ENCODE measurements around the gene EDEM3. TPM values are rescaled to one million over a fixed set of nuclear protein-coding genes. Genes with fewer than 3 reads are reported as not detected.

EDEM3 gene
- 14.7 and 14.8 TPM in 2 replicates for polyA plus RNA-seq (2013)

GRCh38 chr1:184754476-184755225, at the start of gene EDEM3:
Gene EDEM3, minus strand, starts transcription at chr1:184754858. Its CDS starts 212 bp downstream, at chr1:184754646.
- H3K36me3 ChIP-seq (ENCODE audit: control insufficient read depth in 1 of 2, insufficient read depth in 2 of 2, low read length in 2 of 2) = no peaks in the 10 kb centered on the region
- no peaks in the 10 kb centered on the region for H3K27me3 ChIP-seq (ENCODE audit: insufficient read depth, low read length)
- peak within 1 kb of the TSS; percentile 56 for H2BK120ac ChIP-seq (ENCODE audit: insufficient read depth, low read length, poor library complexity)
- peak within 1 kb of the TSS; percentile 74 for H3K18ac ChIP-seq (ENCODE audit: low read length)
- DNase-seq = peak; percentile 99
- H3K23ac ChIP-seq (ENCODE audit: low read length) = no peak within 1 kb of the TSS
- no peak within 1 kb of the TSS for H2AK5ac ChIP-seq (ENCODE audit: low read length)
- H3K4me1 ChIP-seq (ENCODE audit: control insufficient read depth in 1 of 2, insufficient read depth in 2 of 2, low read length in 2 of 2) = no peaks in the 10 kb centered on the region
- H2BK12ac ChIP-seq (ENCODE audit: low read length) = no peak within 1 kb of the TSS
- H4K8ac ChIP-seq (ENCODE audit: low read depth, low read length) = peak within 1 kb of the TSS; percentile 95
- H3K4me3 ChIP-seq (ENCODE audit: low read depth, low read length) = peak within 1 kb of the TSS; percentile 97
- peak within 1 kb of the TSS; percentile 65 for H3K14ac ChIP-seq (ENCODE audit: low read length)
- H2BK5ac ChIP-seq (ENCODE audit: low read depth, low read length, poor library complexity) = peak within 1 kb of the TSS; percentile 45
- no peaks in the 10 kb centered on the region for H3K9me3 ChIP-seq (ENCODE audit: insufficient read depth, low read depth, low read length)
- H4K12ac ChIP-seq (ENCODE audit: low read depth, low read length) = peak within 1 kb of the TSS; percentile 66
- peak within 1 kb of the TSS; percentile 81 for H2AFZ ChIP-seq (ENCODE audit: insufficient read depth, low read length, poor library complexity)
- H3K4me2 ChIP-seq (ENCODE audit: low read length) = peak within 1 kb of the TSS; percentile 98
- H3K79me1 ChIP-seq (ENCODE audit: low read length) = peaks cover 4% of the 10 kb centered on the region
- H4K91ac ChIP-seq (ENCODE audit: low read depth, low read length) = peak within 1 kb of the TSS; percentile 64
- WGBS (ENCODE audit: extremely low coverage, insufficient coverage, insufficient read length) = no CpG with 5 or more reads among the region's 76 CpGs
- H3K79me2 ChIP-seq (ENCODE audit: control insufficient read depth, insufficient read depth, low read length, poor library complexity) = peaks cover 3% of the 10 kb centered on the region
- peak within 1 kb of the TSS; percentile 56 for H3K4ac ChIP-seq (ENCODE audit: low read depth, low read length)
- H3K27ac ChIP-seq (ENCODE audit: low read depth, low read length) = peak within 1 kb of the TSS; percentile 80
- peak within 1 kb of the TSS; percentile 79 for H3K9ac ChIP-seq (ENCODE audit: low read length)

- Histone ChIP-seq H3K9ac (ENCODE audit: low read length) (no peak overlapping the region), H4K8ac (ENCODE audit: low read depth, low read length) (no peak overlapping the region), H3K23ac (ENCODE audit: low read length) (no peak overlapping the region), H3K4me2 (ENCODE audit: low read length) (no peak overlapping the region), H3K4me1 (ENCODE audit: control insufficient read depth in 1 of 2, insufficient read depth in 2 of 2, low read length in 2 of 2) (no peaks in the 10 kb centered on the region), H3K14ac (ENCODE audit: low read length) (no peak overlapping the region), H2BK5ac (ENCODE audit: low read depth, low read length, poor library complexity) (no peak overlapping the region), H2AFZ (ENCODE audit: insufficient read depth, low read length, poor library complexity) (no peak overlapping the region), H2BK12ac (ENCODE audit: low read length) (no peak overlapping the region), H3K79me2 (ENCODE audit: control insufficient read depth, insufficient read depth, low read length, poor library complexity) (no peaks in the 10 kb centered on the region), H3K9me3 (ENCODE audit: insufficient read depth, low read depth, low read length) (peaks cover 2% of the 10 kb centered on the region), H2AK5ac (ENCODE audit: low read length) (no peak overlapping the region), H4K12ac (ENCODE audit: low read depth, low read length) (no peak overlapping the region), H2BK120ac (ENCODE audit: insufficient read depth, low read length, poor library complexity) (no peak overlapping the region), H3K36me3 (ENCODE audit: control insufficient read depth in 1 of 2, insufficient read depth in 2 of 2, low read length in 2 of 2) (no peaks in the 10 kb centered on the region), H4K91ac (ENCODE audit: low read depth, low read length) (no peak overlapping the region), H3K18ac (ENCODE audit: low read length) (no peak overlapping the region), H3K79me1 (ENCODE audit: low read length) (no peaks in the 10 kb centered on the region), H3K4me3 (ENCODE audit: low read depth, low read length) (no peak overlapping the region), H3K4ac (ENCODE audit: low read depth, low read length) (no peak overlapping the region), H3K27me3 (ENCODE audit: insufficient read depth, low read length) (no peaks in the 10 kb centered on the region), H3K27ac (ENCODE audit: low read depth, low read length) (no peak overlapping the region)
- peak in 1 of 2 donors; percentile 21 for DNase-seq
- no CpG with 5 or more reads among the region's 3 CpGs for WGBS (ENCODE audit: extremely low coverage, insufficient coverage, insufficient read length)
These were observed 49.6 kb upstream of the EDEM3 start for GRCh38 chr1:184804220-184804619.

- no peak overlapping the region for H3K23ac ChIP-seq (ENCODE audit: low read length)
- no peak overlapping the region for H3K9ac ChIP-seq (ENCODE audit: low read length)
- H3K4me1 ChIP-seq (ENCODE audit: control insufficient read depth in 1 of 2, insufficient read depth in 2 of 2, low read length in 2 of 2) = no peaks in the 10 kb centered on the region
- DNase-seq = no peak
- no peak overlapping the region for H2AFZ ChIP-seq (ENCODE audit: insufficient read depth, low read length, poor library complexity)
- no peaks in the 10 kb centered on the region for H3K27me3 ChIP-seq (ENCODE audit: insufficient read depth, low read length)
- no peak overlapping the region for H3K4me3 ChIP-seq (ENCODE audit: low read depth, low read length)
- no peak overlapping the region for H2BK5ac ChIP-seq (ENCODE audit: low read depth, low read length, poor library complexity)
- H3K79me1 ChIP-seq (ENCODE audit: low read length) = no peaks in the 10 kb centered on the region
- H3K79me2 ChIP-seq (ENCODE audit: control insufficient read depth, insufficient read depth, low read length, poor library complexity) = no peaks in the 10 kb centered on the region
- peaks cover 2% of the 10 kb centered on the region for H3K9me3 ChIP-seq (ENCODE audit: insufficient read depth, low read depth, low read length)
- H2BK120ac ChIP-seq (ENCODE audit: insufficient read depth, low read length, poor library complexity) = no peak overlapping the region
- H4K12ac ChIP-seq (ENCODE audit: low read depth, low read length) = no peak overlapping the region
- no peaks in the 10 kb centered on the region for H3K36me3 ChIP-seq (ENCODE audit: control insufficient read depth in 1 of 2, insufficient read depth in 2 of 2, low read length in 2 of 2)
- H2AK5ac ChIP-seq (ENCODE audit: low read length) = no peak overlapping the region
- no peak overlapping the region for H3K18ac ChIP-seq (ENCODE audit: low read length)
- no peak overlapping the region for H3K14ac ChIP-seq (ENCODE audit: low read length)
- WGBS (ENCODE audit: extremely low coverage, insufficient coverage, insufficient read length) = no CpG with 5 or more reads among the region's 1 CpG
- no peak overlapping the region for H4K91ac ChIP-seq (ENCODE audit: low read depth, low read length)
- no peak overlapping the region for H4K8ac ChIP-seq (ENCODE audit: low read depth, low read length)
- no peak overlapping the region for H2BK12ac ChIP-seq (ENCODE audit: low read length)
- no peak overlapping the region for H3K4ac ChIP-seq (ENCODE audit: low read depth, low read length)
- no peak overlapping the region for H3K27ac ChIP-seq (ENCODE audit: low read depth, low read length)
- H3K4me2 ChIP-seq (ENCODE audit: low read length) = no peak overlapping the region
These were observed 48.5 kb upstream of the EDEM3 start for GRCh38 chr1:184803180-184803492.

GRCh38 chr1:184802354-184803179, 47.9 kb upstream of the EDEM3 start:
- H3K27me3 ChIP-seq (ENCODE audit: insufficient read depth, low read length) = no peaks in the 10 kb centered on the region
- H3K79me2 ChIP-seq (ENCODE audit: control insufficient read depth, insufficient read depth, low read length, poor library complexity) = no peaks in the 10 kb centered on the region
- no peak overlapping the region for H3K18ac ChIP-seq (ENCODE audit: low read length)
- no peak overlapping the region for H2AFZ ChIP-seq (ENCODE audit: insufficient read depth, low read length, poor library complexity)
- H4K91ac ChIP-seq (ENCODE audit: low read depth, low read length) = no peak overlapping the region
- H3K27ac ChIP-seq (ENCODE audit: low read depth, low read length) = no peak overlapping the region
- H3K9me3 ChIP-seq (ENCODE audit: insufficient read depth, low read depth, low read length) = peaks cover 2% of the 10 kb centered on the region
- H4K8ac ChIP-seq (ENCODE audit: low read depth, low read length) = no peak overlapping the region
- H2AK5ac ChIP-seq (ENCODE audit: low read length) = no peak overlapping the region
- no peaks in the 10 kb centered on the region for H3K36me3 ChIP-seq (ENCODE audit: control insufficient read depth in 1 of 2, insufficient read depth in 2 of 2, low read length in 2 of 2)
- no peaks in the 10 kb centered on the region for H3K79me1 ChIP-seq (ENCODE audit: low read length)
- WGBS (ENCODE audit: extremely low coverage, insufficient coverage, insufficient read length) = no CpG with 5 or more reads among the region's 6 CpGs
- no peak overlapping the region for H3K14ac ChIP-seq (ENCODE audit: low read length)
- H4K12ac ChIP-seq (ENCODE audit: low read depth, low read length) = no peak overlapping the region
- no peak overlapping the region for H2BK5ac ChIP-seq (ENCODE audit: low read depth, low read length, poor library complexity)
- DNase-seq = no peak
- H2BK120ac ChIP-seq (ENCODE audit: insufficient read depth, low read length, poor library complexity) = no peak overlapping the region
- H3K23ac ChIP-seq (ENCODE audit: low read length) = no peak overlapping the region
- no peak overlapping the region for H3K9ac ChIP-seq (ENCODE audit: low read length)
- no peaks in the 10 kb centered on the region for H3K4me1 ChIP-seq (ENCODE audit: control insufficient read depth in 1 of 2, insufficient read depth in 2 of 2, low read length in 2 of 2)
- no peak overlapping the region for H3K4ac ChIP-seq (ENCODE audit: low read depth, low read length)
- H3K4me2 ChIP-seq (ENCODE audit: low read length) = no peak overlapping the region
- H3K4me3 ChIP-seq (ENCODE audit: low read depth, low read length) = no peak overlapping the region
- no peak overlapping the region for H2BK12ac ChIP-seq (ENCODE audit: low read length)
